PC-3 (cell line): ENCODE data around the gene C1QTNF3.

Experiments
- CTCF ChIP-seq: fragments of 300-600 bp; sonication (generic); conservative IDR thresholded peaks from 2 replicates; pipeline ENCODE4 v1.5.1; 2017; ENCODE audit warnings: antibody characterized with exemption, low read depth, mild to moderate bottlenecking, low read length
- EZH2 ChIP-seq: fragments of 300-600 bp; sonication (generic); IDR thresholded peaks from one replicate; pipeline ENCODE4 v1.6.1; 2017; ENCODE audit warnings: antibody characterized with exemption, mild to moderate bottlenecking, low read length; ENCODE audit not compliant: unreplicated experiment
- EZH2phosphoT487 ChIP-seq: fragments of 300-600 bp; sonication (generic); IDR thresholded peaks from 2 replicates; pipeline ENCODE4 v1.6.1; 2018; ENCODE audit warnings: mild to moderate bottlenecking, antibody characterized with exemption, low read length, borderline replicate concordance

- TF ChIP-seq CTCF (no peak), EZH2 (no peak), EZH2phosphoT487 (no peak)
These were observed 31.5 kb downstream of the C1QTNF3 start for GRCh38 chr5:34011536-34011935.
